ENCODE results near the gene SMIM29.
A peak's percentile ranks its signal among the peaks of the same experiment; 100 is the strongest.

Gene SMIM29

DNA sequence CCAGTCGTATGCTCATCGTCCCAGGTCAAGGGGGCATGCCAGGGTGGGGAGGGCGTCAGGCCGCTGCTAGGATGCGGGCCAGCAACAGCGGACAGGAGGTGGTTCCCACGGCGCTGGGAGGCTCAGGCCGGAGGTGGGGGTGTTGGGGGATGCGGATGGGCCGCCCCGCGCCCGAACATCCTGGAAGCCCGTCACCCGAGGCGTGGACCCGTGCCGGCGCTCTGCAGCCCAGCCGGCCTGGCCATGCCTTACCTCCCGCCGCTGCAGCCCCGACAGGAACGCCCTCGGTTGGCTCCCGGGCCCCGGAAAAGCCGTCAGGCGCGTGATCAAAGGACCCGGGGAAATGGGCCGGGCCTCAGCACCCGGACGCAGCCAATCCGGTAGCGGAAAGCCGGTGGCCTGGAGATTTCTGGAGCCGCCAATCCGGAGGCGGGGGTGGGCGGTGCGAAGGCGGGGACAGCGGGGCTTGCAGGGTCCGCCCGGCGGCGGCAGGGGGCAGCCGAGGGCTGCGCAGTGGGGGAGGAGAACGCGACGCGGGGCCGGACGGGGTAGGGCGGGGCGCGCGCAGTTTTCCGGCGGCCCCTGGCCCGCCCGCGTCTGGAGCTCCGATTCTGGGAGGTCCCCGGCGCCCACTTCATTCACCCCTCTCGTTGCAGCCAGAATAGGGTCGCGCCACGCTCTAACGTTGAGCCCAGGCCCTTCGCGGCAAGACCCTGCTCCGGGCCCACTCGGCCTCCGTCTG lies at the start of gene SMIM29:
Gene SMIM29, minus strand, starts transcription at position 280 of the 742 bp plus-strand sequence. CDS start 1,215 bp downstream, outside the sequence.
- H3K27ac ChIP-seq = peak within 1 kb of the TSS; percentile 88
- TF ChIP-seq, protein P1, sequence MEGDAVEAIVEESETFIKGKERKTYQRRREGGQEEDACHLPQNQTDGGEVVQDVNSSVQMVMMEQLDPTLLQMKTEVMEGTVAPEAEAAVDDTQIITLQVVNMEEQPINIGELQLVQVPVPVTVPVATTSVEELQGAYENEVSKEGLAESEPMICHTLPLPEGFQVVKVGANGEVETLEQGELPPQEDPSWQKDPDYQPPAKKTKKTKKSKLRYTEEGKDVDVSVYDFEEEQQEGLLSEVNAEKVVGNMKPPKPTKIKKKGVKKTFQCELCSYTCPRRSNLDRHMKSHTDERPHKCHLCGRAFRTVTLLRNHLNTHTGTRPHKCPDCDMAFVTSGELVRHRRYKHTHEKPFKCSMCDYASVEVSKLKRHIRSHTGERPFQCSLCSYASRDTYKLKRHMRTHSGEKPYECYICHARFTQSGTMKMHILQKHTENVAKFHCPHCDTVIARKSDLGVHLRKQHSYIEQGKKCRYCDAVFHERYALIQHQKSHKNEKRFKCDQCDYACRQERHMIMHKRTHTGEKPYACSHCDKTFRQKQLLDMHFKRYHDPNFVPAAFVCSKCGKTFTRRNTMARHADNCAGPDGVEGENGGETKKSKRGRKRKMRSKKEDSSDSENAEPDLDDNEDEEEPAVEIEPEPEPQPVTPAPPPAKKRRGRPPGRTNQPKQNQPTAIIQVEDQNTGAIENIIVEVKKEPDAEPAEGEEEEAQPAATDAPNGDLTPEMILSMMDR (IDR thresholded peaks at IDR 0.05) = peak; percentile 97
- no peak for TF ChIP-seq ZFX (IDR thresholded peaks at IDR 0.05; ENCODE audit: borderline replicate concordance)

DNA sequence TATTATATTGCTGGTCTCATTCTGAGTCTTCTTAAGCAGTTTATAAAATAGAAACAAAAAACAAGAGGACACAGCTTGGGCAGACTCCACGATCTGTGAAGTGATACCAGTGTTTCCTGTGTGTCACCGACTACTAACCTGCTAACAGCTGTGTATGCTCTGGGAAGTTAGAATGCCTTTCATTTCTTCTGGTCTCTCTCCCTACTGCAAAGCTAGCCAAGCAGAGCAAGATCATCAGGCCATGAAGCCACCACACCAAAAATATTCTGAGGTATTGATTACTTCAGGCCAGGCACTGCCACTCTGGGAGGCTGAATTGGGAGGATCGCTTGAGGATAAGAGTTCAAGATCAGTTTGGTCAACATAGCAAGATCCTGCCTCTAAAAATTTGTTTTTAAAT lies 46.9 kb upstream of the SMIM29 start:
- no peak overlapping the region for H3K27ac ChIP-seq
- no peak for TF ChIP-seq ZFX (IDR thresholded peaks at IDR 0.05; ENCODE audit: borderline replicate concordance)
- TF ChIP-seq, protein P1 (IDR thresholded peaks at IDR 0.05) = no peak

DNA sequence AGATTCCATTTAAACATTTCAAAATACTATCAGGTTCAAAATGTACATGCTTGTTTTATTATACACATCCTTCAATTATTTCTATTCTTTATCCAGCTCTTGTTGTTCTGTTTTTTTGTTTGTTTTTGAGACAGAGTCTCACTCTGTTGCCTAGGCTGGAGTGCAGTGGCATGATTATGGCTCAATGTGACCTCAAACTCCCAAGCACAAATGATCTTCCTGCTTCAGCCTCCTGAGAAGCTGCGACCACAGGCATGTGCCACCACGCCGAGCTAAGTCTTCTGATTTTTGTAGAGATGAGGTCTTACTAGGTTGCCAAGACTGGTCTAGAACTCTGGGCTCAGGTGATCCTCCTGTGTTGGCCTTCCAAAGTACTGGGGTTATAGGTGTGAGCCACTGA lies 44.1 kb upstream of the SMIM29 start:
- TF ChIP-seq, protein P1 (IDR thresholded peaks at IDR 0.05) = no peak
- no peak for TF ChIP-seq ZFX (IDR thresholded peaks at IDR 0.05; ENCODE audit: borderline replicate concordance)
- H3K27ac ChIP-seq = no peak overlapping the region

DNA sequence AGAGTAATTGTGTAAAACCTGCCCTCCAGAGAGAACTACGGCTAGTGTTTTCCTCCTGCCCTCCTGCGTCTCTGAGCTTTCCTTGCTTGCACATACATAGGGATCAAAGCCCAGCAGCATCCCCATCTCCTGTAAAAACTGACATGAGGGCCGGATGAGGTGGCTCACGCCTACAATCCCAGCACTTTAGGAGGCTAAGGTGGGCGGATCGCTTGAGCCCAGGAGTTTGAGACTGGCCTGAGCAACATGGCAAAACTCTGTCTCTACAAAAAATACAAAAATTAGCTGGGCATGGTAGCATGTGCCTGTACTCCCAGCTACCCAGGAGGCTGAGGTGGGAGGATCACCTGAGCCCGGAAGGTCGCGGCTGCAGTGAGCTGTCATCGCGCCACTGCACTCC lies 40.3 kb upstream of the SMIM29 start:
- H3K27ac ChIP-seq = no peak overlapping the region
- TF ChIP-seq ZFX (IDR thresholded peaks at IDR 0.05; ENCODE audit: borderline replicate concordance) = no peak
- TF ChIP-seq, protein P1 (IDR thresholded peaks at IDR 0.05) = no peak

DNA sequence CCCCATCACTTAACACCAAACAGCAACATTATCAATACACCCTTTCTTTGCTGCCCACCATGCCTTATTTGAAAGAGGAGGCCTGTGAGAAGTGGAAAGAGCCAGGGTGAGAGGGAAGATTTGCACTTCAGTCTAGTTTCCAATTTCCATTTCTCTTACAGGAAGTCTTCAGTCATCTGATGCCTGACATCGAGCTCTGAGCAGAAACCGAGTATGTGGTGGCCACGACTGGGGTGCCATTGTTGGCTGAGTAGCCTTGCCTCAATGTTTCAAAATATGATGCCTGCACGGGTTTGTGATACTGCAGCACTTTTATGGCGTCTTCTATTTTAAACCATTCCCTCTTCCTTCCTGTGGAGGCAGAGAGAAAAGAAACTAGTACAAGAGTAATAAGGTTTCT lies 39.8 kb upstream of the SMIM29 start:
- no peak overlapping the region for H3K27ac ChIP-seq
- no peak for TF ChIP-seq ZFX (IDR thresholded peaks at IDR 0.05; ENCODE audit: borderline replicate concordance)
- TF ChIP-seq, protein P1 (IDR thresholded peaks at IDR 0.05) = no peak

DNA sequence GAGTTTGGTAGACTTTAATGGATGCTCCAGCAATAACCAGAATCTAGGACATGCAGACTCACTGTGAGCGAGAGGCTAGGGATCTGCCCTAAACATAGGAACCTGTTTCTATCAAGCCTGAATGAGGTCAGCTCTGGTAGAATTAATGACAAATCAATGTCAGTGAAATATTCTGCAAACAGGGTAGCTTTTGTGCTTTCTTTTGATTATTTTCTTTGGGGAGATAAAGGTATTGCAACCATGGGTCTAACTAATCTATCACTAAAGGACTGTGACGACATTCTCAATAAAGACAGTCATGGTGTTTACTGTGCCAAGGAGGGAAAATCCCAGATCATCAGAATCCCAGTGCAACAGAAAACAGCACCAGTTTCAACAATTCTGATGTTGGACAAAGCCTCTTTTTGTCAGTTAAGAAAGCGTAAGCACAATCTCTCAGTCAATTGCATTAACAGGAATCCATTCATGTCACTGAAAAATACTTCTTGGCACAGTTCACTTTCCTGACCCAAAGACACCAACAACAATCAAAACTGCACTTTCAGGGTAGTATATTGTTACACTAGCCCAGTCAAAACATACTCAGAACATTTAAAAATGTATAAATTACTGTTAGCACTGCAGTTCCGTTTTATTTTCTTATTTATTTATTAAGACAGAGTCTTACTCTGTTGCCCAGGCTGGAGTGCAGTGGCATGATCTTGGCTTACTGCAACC lies 36.8 kb upstream of the SMIM29 start:
- H3K27ac ChIP-seq = no peak overlapping the region
- TF ChIP-seq, protein P1 (IDR thresholded peaks at IDR 0.05) = no peak
- TF ChIP-seq ZFX (IDR thresholded peaks at IDR 0.05; ENCODE audit: borderline replicate concordance) = no peak

All from 22Rv1 (cell line).